H9 (cell line): Measurements from ENCODE around the gene TRPC4AP. TPM values are rescaled to one million over a fixed set of nuclear protein-coding genes. Genes with fewer than 3 reads are reported as not detected.

Experiments
- DNase-seq: peaks from one replicate; pipeline ENCODE4 v3.0.0-alpha.2; 2017
- H2AFZ ChIP-seq: one replicate; pipeline ENCODE4 v1.6.1; 2013; ENCODE audit warnings: mild to moderate bottlenecking, low read length, control low read depth, moderate library complexity
- H2AK5ac ChIP-seq: 2 replicates; pipeline ENCODE4 v1.6.1; 2013; ENCODE audit warnings: low read length, control low read depth, mixed read lengths; ENCODE audit not compliant: insufficient read length
- H2BK120ac ChIP-seq: one replicate; pipeline ENCODE4 v1.6.1; 2013; ENCODE audit warnings: low read depth, mild to moderate bottlenecking, low read length, control low read depth, inconsistent platforms; ENCODE audit not compliant: poor library complexity, severe bottlenecking
- H2BK12ac ChIP-seq: 2 replicates; pipeline ENCODE4 v1.6.1; 2013; ENCODE audit warnings: low read length, control low read depth, mixed read lengths, low read depth; ENCODE audit not compliant: insufficient read length
- H2BK15ac ChIP-seq: 2 replicates; pipeline ENCODE4 v1.6.1; 2013; ENCODE audit warnings: low read depth, low read length, control low read depth
- H2BK20ac ChIP-seq: one replicate; pipeline ENCODE4 v1.6.1; 2013; ENCODE audit warnings: low read depth, mild to moderate bottlenecking, low read length, control low read depth, inconsistent platforms; ENCODE audit not compliant: poor library complexity, severe bottlenecking
- H2BK5ac ChIP-seq: 2 replicates; pipeline ENCODE4 v1.6.1; 2013; ENCODE audit warnings: low read length, control low read depth, mixed read lengths; ENCODE audit not compliant: insufficient read length
- H3K14ac ChIP-seq: 2 replicates; pipeline ENCODE4 v1.6.1; 2013; ENCODE audit warnings: low read length, control low read depth; ENCODE audit not compliant: insufficient read depth
- H3K18ac ChIP-seq: 2 replicates; pipeline ENCODE4 v1.6.1; 2013; ENCODE audit warnings: low read depth, mild to moderate bottlenecking, mixed read lengths, low read length, control low read depth; ENCODE audit not compliant: insufficient read length
- H3K23ac ChIP-seq: 2 replicates; pipeline ENCODE4 v1.6.1; 2013; ENCODE audit warnings: low read length, control low read depth, mixed read lengths, low read depth; ENCODE audit not compliant: insufficient read length
- H3K23me2 ChIP-seq: 2 replicates; pipeline ENCODE4 v1.6.1; 2013; ENCODE audit warnings: low read depth, mild to moderate bottlenecking, mixed read lengths, low read length, control low read depth; ENCODE audit not compliant: insufficient read length, poor library complexity, severe bottlenecking
- H3K27ac ChIP-seq: 2 replicates; pipeline ENCODE4 v1.5.1; 2013; ENCODE audit warnings: low read length, control low read depth, mixed read lengths, low read depth; ENCODE audit not compliant: insufficient read length
- H3K27me3 ChIP-seq: 2 replicates; pipeline ENCODE4 v1.6.1; 2013; ENCODE audit warnings: low read length, control low read depth, inconsistent platforms; ENCODE audit not compliant: insufficient read depth
- H3K4ac ChIP-seq: 2 replicates; pipeline ENCODE4 v1.6.1; 2013; ENCODE audit warnings: low read depth, mild to moderate bottlenecking, control low read depth, inconsistent platforms, low read length, moderate library complexity
- H3K4me1 ChIP-seq: 2 replicates; pipeline ENCODE4 v1.6.1; 2013; ENCODE audit warnings: low read length, control low read depth, inconsistent platforms; ENCODE audit not compliant: insufficient read depth
- H3K4me2 ChIP-seq: 2 replicates; pipeline ENCODE4 v1.6.1; 2013; ENCODE audit warnings: low read length, control low read depth, mixed read lengths; ENCODE audit not compliant: insufficient read length, insufficient read depth
- H3K56ac ChIP-seq: 2 replicates; pipeline ENCODE4 v1.6.1; 2013; ENCODE audit warnings: low read depth, mild to moderate bottlenecking, mixed read lengths, low read length, control low read depth; ENCODE audit not compliant: insufficient read length
- H3K79me1 ChIP-seq: 2 replicates; pipeline ENCODE4 v1.6.1; 2013; ENCODE audit warnings: low read depth, mild to moderate bottlenecking, moderate library complexity, low read length, control low read depth, inconsistent platforms; ENCODE audit not compliant: insufficient read depth, poor library complexity, severe bottlenecking
- H3K79me2 ChIP-seq: 2 replicates; pipeline ENCODE4 v1.6.1; 2013; ENCODE audit warnings: low read length, control low read depth, inconsistent platforms; ENCODE audit not compliant: insufficient read depth
- H3K9ac ChIP-seq: 2 replicates; pipeline ENCODE4 v1.6.1; 2013; ENCODE audit warnings: low read length, control low read depth, mixed read lengths; ENCODE audit not compliant: insufficient read length; ENCODE audit errors: extremely low read depth
- H3K9me3 ChIP-seq: one replicate; pipeline ENCODE4 v1.6.1; 2013; ENCODE audit warnings: low read depth, low read length, inconsistent platforms; ENCODE audit not compliant: control insufficient read depth
- H3T11ph ChIP-seq: one replicate; pipeline ENCODE4 v1.6.1; 2013; ENCODE audit warnings: mild to moderate bottlenecking, low read length, control low read depth, inconsistent platforms
- H4K20me1 ChIP-seq: one replicate; pipeline ENCODE4 v1.6.1; 2013; ENCODE audit not compliant: control insufficient read depth, insufficient read length, insufficient read depth
- H4K5ac ChIP-seq: 2 replicates; pipeline ENCODE4 v1.6.1; 2013; ENCODE audit warnings: low read depth, mild to moderate bottlenecking, mixed read lengths, low read length, control low read depth; ENCODE audit not compliant: insufficient read length
- H4K8ac ChIP-seq: replicated peaks from 2 replicates; pipeline ENCODE4 v1.6.1; 2013; ENCODE audit warnings: low read length, control low read depth, mixed read lengths, low read depth; ENCODE audit not compliant: insufficient read length
- H4K91ac ChIP-seq: 2 replicates; pipeline ENCODE4 v1.6.1; 2013; ENCODE audit warnings: low read depth, mild to moderate bottlenecking, moderate library complexity, mixed read lengths, low read length, control low read depth; ENCODE audit not compliant: insufficient read length
- H3K27ac Mint-ChIP-seq, 3 experiments: 2 replicates in 2 of 3; 3 replicates in 1 of 3; pipeline ENCODE4 v1.8.0; 2020 to 2021; ENCODE audit warnings: mixed read lengths in 3 of 3, mild to moderate bottlenecking in 1 of 3, moderate library complexity in 1 of 3
- H3K27me3 Mint-ChIP-seq: 2 replicates; pipeline ENCODE4 v1.8.0; 2021; ENCODE audit warnings: low read depth, mild to moderate bottlenecking, moderate library complexity, mixed read lengths
- H3K36me3 Mint-ChIP-seq, 3 experiments: 2 replicates in 2 of 3; 3 replicates in 1 of 3; pipeline ENCODE4 v1.8.0; 2020 to 2021; ENCODE audit warnings: low read depth in 3 of 3, mixed read lengths in 3 of 3; ENCODE audit not compliant: insufficient read depth in 1 of 3
- H3K4me1 Mint-ChIP-seq, 2 experiments: 2 replicates each; pipeline ENCODE4 v1.8.0; 2020; ENCODE audit warnings: mixed read lengths in 2 of 2
- H3K4me3 Mint-ChIP-seq, 2 experiments: 2 replicates in 1 of 2; 3 replicates in 1 of 2; pipeline ENCODE4 v1.8.0; 2020 to 2021; ENCODE audit warnings: mild to moderate bottlenecking in 2 of 2, mixed read lengths in 2 of 2, moderate library complexity in 1 of 2
- H3K9me3 Mint-ChIP-seq, 2 experiments: 2 replicates in 1 of 2; 3 replicates in 1 of 2; pipeline ENCODE4 v1.8.0; 2020; ENCODE audit warnings: mild to moderate bottlenecking in 2 of 2, mixed read lengths in 2 of 2, moderate library complexity in 1 of 2
- WGBS: extraction: QIAGEN DNeasy Blood & Tissue Kit; methylation state at CpG from one replicate; pipeline ENCODE4 v1.1.7; 2013; ENCODE audit warnings: missing lambda C conversion rate, low lambda C conversion rate, mixed read lengths; ENCODE audit not compliant: insufficient read length; ENCODE audit errors: extremely low coverage; 5-methylcytosine and 5-hydroxymethylcytosine counted together
- total RNA-seq: library from RNA; stranded (reverse); gene quantifications from 2 replicates; pipeline ENCODE4 v1.2.1, GENCODE V29; 2021
- TF ChIP-seq, protein P1 (sequence below): fragments of 200-600 bp; sonication (generic); conservative IDR thresholded peaks from 3 replicates; pipeline ENCODE4 v1.8.0; 2021; ENCODE audit warnings: antibody characterized with exemption, mild to moderate bottlenecking

Gene TRPC4AP
- total RNA-seq, 1 experiment from 2014 or later: 93.9 TPM

DNA sequence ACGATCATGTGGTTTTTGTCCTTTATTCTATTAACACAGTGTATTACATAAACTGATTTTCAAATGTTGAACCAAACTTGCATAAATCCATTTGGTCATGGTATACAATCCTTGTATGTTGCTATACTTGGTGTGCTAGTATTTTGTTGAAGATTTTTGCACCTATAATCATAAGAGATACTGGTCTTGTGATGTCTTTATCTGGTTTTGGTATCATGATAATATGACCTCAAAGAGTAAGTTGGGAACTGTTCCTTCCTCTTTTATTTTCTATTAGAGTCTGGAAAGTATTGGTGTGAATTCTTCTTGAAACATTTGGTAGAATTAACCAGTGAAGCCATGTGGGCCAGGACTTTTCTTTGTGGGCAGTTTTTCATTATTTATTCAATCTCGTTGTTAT is 65.3 kb downstream of the TRPC4AP start:
- no peak overlapping the region for H2BK12ac ChIP-seq
- TF ChIP-seq, protein P1, sequence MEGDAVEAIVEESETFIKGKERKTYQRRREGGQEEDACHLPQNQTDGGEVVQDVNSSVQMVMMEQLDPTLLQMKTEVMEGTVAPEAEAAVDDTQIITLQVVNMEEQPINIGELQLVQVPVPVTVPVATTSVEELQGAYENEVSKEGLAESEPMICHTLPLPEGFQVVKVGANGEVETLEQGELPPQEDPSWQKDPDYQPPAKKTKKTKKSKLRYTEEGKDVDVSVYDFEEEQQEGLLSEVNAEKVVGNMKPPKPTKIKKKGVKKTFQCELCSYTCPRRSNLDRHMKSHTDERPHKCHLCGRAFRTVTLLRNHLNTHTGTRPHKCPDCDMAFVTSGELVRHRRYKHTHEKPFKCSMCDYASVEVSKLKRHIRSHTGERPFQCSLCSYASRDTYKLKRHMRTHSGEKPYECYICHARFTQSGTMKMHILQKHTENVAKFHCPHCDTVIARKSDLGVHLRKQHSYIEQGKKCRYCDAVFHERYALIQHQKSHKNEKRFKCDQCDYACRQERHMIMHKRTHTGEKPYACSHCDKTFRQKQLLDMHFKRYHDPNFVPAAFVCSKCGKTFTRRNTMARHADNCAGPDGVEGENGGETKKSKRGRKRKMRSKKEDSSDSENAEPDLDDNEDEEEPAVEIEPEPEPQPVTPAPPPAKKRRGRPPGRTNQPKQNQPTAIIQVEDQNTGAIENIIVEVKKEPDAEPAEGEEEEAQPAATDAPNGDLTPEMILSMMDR: no peak
- no peak for DNase-seq
- Mint-ChIP-seq H3K27ac (no peak overlapping the region), H3K4me3 (no peak overlapping the region), H3K4me1 (peaks cover 0 to 3% of the 10 kb centered on the region in 2 experiments; a peak in 1 of 4 replicates), H3K27me3 (no peaks in the 10 kb centered on the region), H3K9me3 (no peaks in the 10 kb centered on the region), H3K36me3 (peaks cover 12 to 59% (median 55%) of the 10 kb centered on the region in 3 experiments; a peak in 6 of 7 replicates)
- no peaks in the 10 kb centered on the region for H3K9me3 ChIP-seq
- no peak overlapping the region for H2BK20ac ChIP-seq
- no peak overlapping the region for H3K18ac ChIP-seq
- no peak overlapping the region for H3K14ac ChIP-seq
- no peaks in the 10 kb centered on the region for H3K79me1 ChIP-seq
- no peak overlapping the region for H2BK120ac ChIP-seq
- H3K23me2 ChIP-seq: no peaks in the 10 kb centered on the region
- H4K91ac ChIP-seq: no peak overlapping the region
- H3T11ph ChIP-seq: no peak overlapping the region
- H4K8ac ChIP-seq: no peak overlapping the region
- no peaks in the 10 kb centered on the region for H4K20me1 ChIP-seq
- no peak overlapping the region for H2BK15ac ChIP-seq
- H3K4ac ChIP-seq: no peak overlapping the region
- H2AK5ac ChIP-seq: no peak overlapping the region
- H3K4me2 ChIP-seq: no peak overlapping the region
- H3K56ac ChIP-seq: no peak overlapping the region
- H3K27me3 ChIP-seq: no peaks in the 10 kb centered on the region
- WGBS: no CpG with 5 or more reads among the region's 2 CpGs
- H3K4me1 ChIP-seq: no peaks in the 10 kb centered on the region
- H3K27ac ChIP-seq: no peak overlapping the region
- H3K23ac ChIP-seq: no peak overlapping the region
- no peak overlapping the region for H2BK5ac ChIP-seq
- no peak overlapping the region for H3K9ac ChIP-seq
- H3K79me2 ChIP-seq: no peaks in the 10 kb centered on the region
- no peak overlapping the region for H4K5ac ChIP-seq
- H2AFZ ChIP-seq: no peak overlapping the region
